GM13977 (cell line): ENCODE data around the gene MTCL3.
A peak's percentile ranks its signal among the peaks of the same experiment; 100 is the strongest.

Experiments
- DNase-seq: peaks from one replicate; pipeline ENCODE4 v3.0.0; 2012; ENCODE audit warnings: low spot score
- CTCF ChIP-seq: IDR thresholded peaks from 2 replicates; pipeline ENCODE4 v1.5.1; 2012; ENCODE audit warnings: mild to moderate bottlenecking, control low read depth; ENCODE audit not compliant: insufficient read depth; ENCODE audit errors: extremely low read depth, missing control alignments
- in situ Hi-C: fragments of 300-500 bp; cut with MboI; formaldehyde crosslinking; loops from one replicate; pipeline ENCODE4 v1.12.0; 2022; ENCODE audit warnings: low sequenced_read_pairs, low pct_unique_long_range_greater_than_20kb, mixed read lengths, inconsistent platforms; ENCODE audit not compliant: unreplicated experiment

MTCL3 gene

GRCh38 chr6:127518710-127519468, at the start of gene MTCL3:
Gene MTCL3, minus strand, starts transcription at chr6:127519335.
- in situ Hi-C loops, result no loop called here
- no peak for DNase-seq
- TF ChIP-seq CTCF, result no peak

- TF ChIP-seq CTCF, result no peak
- DNase-seq, result no peak
- in situ Hi-C loops, result no loop called here
Measured at GRCh38 chr6:127567476-127567875, 48.3 kb upstream of the MTCL3 start.

GRCh38 chr6:127566651-127567050, 47.5 kb upstream of the MTCL3 start:
- TF ChIP-seq CTCF, result no peak
- in situ Hi-C loops, result no loop called here

GRCh38 chr6:127566119-127566518, 47.0 kb upstream of the MTCL3 start:
- no peak for TF ChIP-seq CTCF
- in situ Hi-C loops, result no loop called here
- no peak for DNase-seq

More at GRCh38 chr6:127566651-127567050, 47.5 kb upstream of the MTCL3 start:
- DNase-seq, result no peak

- DNase-seq, result no peak
- in situ Hi-C loops, result no loop called here
- no peak for TF ChIP-seq CTCF
Measured at GRCh38 chr6:127564761-127565160, 45.6 kb upstream of the MTCL3 start.

- no peak for TF ChIP-seq CTCF
- DNase-seq, result no peak
- in situ Hi-C loops, result no loop called here
Measured at GRCh38 chr6:127561660-127562059, 42.5 kb upstream of the MTCL3 start.

GRCh38 chr6:127554435-127555006, 35.4 kb upstream of the MTCL3 start:
- peak; percentile 43 for TF ChIP-seq CTCF
- DNase-seq, result no peak
- in situ Hi-C loops, result no loop called here
